Hair follicular keratinocyte (primary cell): ENCODE data around the gene MOGAT3. TPM values are rescaled to one million over a fixed set of nuclear protein-coding genes. Genes with fewer than 3 reads are reported as not detected.

Experiments
- total RNA-seq: library from RNA; depleted of rRNA; stranded (reverse); fragments of >200 nt; gene quantifications from 2 replicates; pipeline ENCODE4 v1.2.3, GENCODE V29; 2015

Gene MOGAT3, protein sequence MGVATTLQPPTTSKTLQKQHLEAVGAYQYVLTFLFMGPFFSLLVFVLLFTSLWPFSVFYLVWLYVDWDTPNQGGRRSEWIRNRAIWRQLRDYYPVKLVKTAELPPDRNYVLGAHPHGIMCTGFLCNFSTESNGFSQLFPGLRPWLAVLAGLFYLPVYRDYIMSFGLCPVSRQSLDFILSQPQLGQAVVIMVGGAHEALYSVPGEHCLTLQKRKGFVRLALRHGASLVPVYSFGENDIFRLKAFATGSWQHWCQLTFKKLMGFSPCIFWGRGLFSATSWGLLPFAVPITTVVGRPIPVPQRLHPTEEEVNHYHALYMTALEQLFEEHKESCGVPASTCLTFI
- total RNA-seq = not detected in 2 replicates

GRCh38 chr7:101200862-101201599, at the start of gene MOGAT3:
TSS of gene MOGAT3 (minus strand) at chr7:101201036. CDS start at chr7:101200854, 182 bp downstream.

DNA sequence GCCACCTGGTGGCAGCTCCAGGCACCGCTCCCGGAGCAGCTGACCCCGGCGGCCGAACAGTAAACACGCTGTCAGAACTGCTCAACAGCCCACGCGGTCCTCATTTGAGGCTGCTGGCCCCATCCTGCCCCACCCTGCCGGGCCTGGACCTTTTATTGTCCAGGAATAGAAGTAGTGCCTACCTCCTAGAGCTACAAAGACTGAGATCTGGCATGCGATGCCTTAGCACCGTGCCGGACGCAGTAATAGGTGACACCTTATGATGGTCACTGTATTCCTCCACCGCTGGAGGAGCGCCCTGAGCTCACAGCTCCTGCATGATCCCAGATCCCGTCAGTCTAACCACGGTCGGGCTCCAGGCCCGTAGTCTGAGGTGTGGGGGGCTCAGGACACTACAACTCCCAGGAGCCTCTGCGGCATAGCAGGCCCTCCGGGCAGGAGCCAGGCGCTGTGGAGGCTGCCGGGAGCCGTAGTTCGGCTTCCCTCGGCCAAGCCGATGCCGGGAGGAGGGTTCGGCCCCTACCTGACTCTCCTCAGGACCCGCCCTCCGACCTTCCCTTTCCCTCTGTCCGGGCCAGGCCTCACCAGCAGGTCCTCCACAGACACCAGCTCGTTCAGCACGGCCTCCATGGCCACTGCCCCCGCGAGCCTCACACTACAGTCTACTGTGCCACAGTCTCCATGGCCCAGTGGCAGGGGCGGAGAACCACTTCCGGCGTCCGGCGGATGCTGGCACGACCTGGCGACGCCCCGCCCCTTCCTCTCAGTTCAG, 43.7 kb upstream of the MOGAT3 start, which contains the start of gene FIS1:
Gene FIS1 (minus strand): TSS at position 707 of the 772 bp plus-strand sequence. CDS start 77 bp downstream, at position 630.

DNA sequence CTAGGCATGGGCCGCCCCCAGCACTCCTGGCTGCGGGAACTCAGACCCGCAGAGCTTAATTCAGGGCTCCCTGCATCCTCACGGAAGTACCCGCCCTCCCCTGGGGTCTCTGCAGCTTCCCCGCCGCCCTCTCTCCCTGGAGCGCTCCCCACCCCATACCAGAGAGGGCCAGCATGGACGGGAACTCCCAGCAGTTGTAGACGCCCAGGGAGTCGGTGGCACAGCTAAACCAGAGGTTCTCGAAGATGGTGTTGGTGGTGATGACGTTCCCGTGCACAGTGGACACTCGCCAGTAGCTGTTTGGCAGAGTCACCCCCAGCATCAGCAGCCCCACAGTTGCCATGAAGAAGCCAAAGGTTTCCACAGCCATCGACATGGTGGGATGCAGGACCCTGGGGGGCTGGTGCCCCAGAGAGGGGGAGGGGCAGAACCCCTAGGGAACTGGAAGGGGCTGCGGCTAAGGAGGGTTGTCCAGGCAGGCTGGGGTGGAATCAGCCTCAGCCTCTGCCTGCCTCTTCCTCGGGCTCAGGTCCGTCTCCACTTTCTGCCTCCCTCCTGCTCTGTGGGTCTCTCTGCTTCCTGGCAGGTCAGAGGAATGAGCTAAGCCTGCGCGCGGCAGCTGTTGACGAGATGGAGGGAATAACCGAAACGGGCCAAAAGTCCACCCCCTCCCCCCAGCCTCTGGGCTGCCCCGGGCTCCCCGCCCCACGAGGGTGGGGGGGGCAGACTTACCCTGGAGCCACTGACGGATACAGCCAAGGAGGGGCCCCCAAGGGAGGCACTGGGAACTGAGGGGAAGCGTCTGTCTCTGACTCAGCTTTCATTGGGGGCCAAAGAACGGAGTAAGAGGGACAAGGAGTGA, 36.6 kb upstream of the MOGAT3 start, which contains the start of gene CLDN15:
Gene CLDN15 (minus strand): TSS at position 597 of the 862 bp plus-strand sequence. CDS start 221 bp downstream, at position 376.

DNA sequence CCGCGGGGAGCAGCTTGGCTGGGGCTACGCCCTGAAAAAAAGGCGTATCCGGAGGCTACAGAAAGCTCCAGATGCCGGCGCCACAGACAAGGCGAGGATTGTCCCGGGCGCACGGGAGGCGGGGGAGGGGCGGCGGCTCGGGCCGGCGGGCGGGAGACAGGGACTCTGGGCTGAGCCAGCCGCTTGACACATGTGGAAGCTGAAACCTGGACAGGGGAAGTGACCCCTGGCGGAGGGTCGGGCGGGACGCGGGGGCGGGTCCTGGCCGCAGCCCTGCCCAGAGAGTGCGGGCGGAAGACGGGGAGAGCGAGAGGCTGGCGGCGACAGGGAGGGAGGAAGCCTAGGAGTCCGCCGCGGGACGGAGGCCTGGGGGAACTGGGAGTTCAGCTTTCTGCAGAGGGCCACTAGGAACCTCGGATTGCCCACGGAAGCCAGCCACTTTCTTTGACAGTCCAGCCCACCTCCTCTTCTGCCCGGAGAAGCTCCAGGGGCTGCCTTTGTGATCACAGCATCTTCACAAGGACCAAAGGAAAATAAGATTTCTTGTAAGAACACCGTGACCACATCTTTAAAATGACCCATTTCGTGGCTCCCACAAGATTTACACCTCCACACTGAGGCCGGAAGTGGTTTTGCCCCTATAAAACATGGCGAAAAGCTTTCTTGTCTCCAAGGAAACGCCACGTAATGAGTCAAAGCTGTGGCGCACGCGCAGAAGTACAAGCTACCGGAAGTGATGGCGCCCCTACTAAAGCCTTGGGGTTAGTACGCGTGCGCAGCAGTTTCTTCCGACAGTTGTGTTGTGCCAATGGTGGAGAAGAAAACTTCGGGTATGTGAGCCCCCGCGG, 16.8 kb upstream of the MOGAT3 start, which contains the start of the genes PLOD3 and ZNHIT1:
Gene PLOD3 (minus strand): TSS at position 194 of the 848 bp plus-strand sequence. CDS start 307 bp downstream, outside the sequence.
Gene ZNHIT1 (plus strand): TSS at position 778 of the 848 bp plus-strand sequence. CDS start 31 bp downstream, at position 809.

GRCh38 chr7:101180130-101180755, 20.6 kb downstream of the MOGAT3 start, which contains the start of gene NAT16:
TSS of gene NAT16 (minus strand) at chr7:101180293. CDS start at chr7:101174807, 5,486 bp downstream.

GRCh38 chr7:101165075-101165957, 35.5 kb downstream of the MOGAT3 start, which contains the start of gene VGF:
TSS of gene VGF (minus strand) at chr7:101165569. CDS start at chr7:101164843, 726 bp downstream.

GRCh38 chr7:101153969-101154692, 46.7 kb downstream of the MOGAT3 start, which contains the start of gene AP1S1:
TSS of gene AP1S1 (plus strand) at chr7:101154476. CDS start at chr7:101154515, 39 bp downstream.

Other genes with a start within 250 kb of the MOGAT3 start
- 1.7 TPM in 1 of 2 replicates, not detected in the other for gene MUC12, start 231.5 kb downstream of the MOGAT3 start, total RNA-seq
- not detected in 2 replicates for gene MUC17, start 181.0 kb downstream of the MOGAT3 start, total RNA-seq
- gene TRIM56, start 115.6 kb downstream of the MOGAT3 start, total RNA-seq = 6.0 and 13.6 TPM in 2 replicates
- 244 and 431 TPM in 2 replicates for gene SERPINE1, start 73.9 kb downstream of the MOGAT3 start, total RNA-seq
- 259 and 320 TPM in 2 replicates for gene AP1S1, start 46.6 kb downstream of the MOGAT3 start, total RNA-seq
- gene VGF, start 35.5 kb downstream of the MOGAT3 start, total RNA-seq = 0.08 TPM in 1 of 2 replicates, not detected in the other
- not detected in 2 replicates for gene NAT16, start 20.7 kb downstream of the MOGAT3 start, total RNA-seq
- gene PLOD3, start 16.5 kb upstream of the MOGAT3 start, total RNA-seq = 60.8 and 78.1 TPM in 2 replicates
- 131 and 137 TPM in 2 replicates for gene ZNHIT1, start 17.1 kb upstream of the MOGAT3 start, total RNA-seq
- gene CLDN15, start 36.8 kb upstream of the MOGAT3 start, total RNA-seq = 1.9 and 2.8 TPM in 2 replicates
- 223 and 251 TPM in 2 replicates for gene FIS1, start 44.0 kb upstream of the MOGAT3 start, total RNA-seq
- gene IFT22, start 120.8 kb upstream of the MOGAT3 start, total RNA-seq = 17.3 and 20.1 TPM in 2 replicates
- gene COL26A1, start 161.8 kb upstream of the MOGAT3 start, total RNA-seq = not detected in 2 replicates